Suppressor macrophage (primary cell): ENCODE measurements around the gene CDC16.
A peak's percentile ranks its signal among the peaks of the same experiment; 100 is the strongest.
"Not testable (repeated sequence)": the region's sequence is repeated elsewhere in the genome, so short reads cannot be mapped to it uniquely, and the experiment has no call there.

Experiments used
- DNase-seq, 4 experiments: peaks; one replicate each; pipeline ENCODE4 v3.0.0-alpha.2; 2020 to 2022
- total RNA-seq, 17 experiments: gene quantifications; one replicate each; lab custom pipeline; 2026; ENCODE audit warnings: mixed read lengths in 6 of 17, inconsistent platforms in 3 of 17; lab: John Stamatoyannopoulos, UW

The CDC16 gene
- 17.4 to 69.3 (median 45.2) reads per million in 17 experiments for total RNA-seq

GRCh38 chr13:114234645-114235421, at the start of gene CDC16:
Gene CDC16 (plus strand): TSS chr13:114234897. CDS start chr13:114235085, 188 bp downstream.
- DNase-seq: peak; percentile 93 to 96 (median 94)

GRCh38 chr13:114185182-114185971, 49.3 kb upstream of the CDC16 start:
- DNase-seq: no peak

- DNase-seq: no peak
Observed at GRCh38 chr13:114194853-114195252, 39.8 kb upstream of the CDC16 start.

- no peak for DNase-seq
Observed at GRCh38 chr13:114196629-114197028, 38.1 kb upstream of the CDC16 start.

- no peak for DNase-seq
Observed at GRCh38 chr13:114198556-114198955, 36.1 kb upstream of the CDC16 start.

GRCh38 chr13:114199526-114199925, 35.2 kb upstream of the CDC16 start:
- not testable (repeated sequence) for DNase-seq

- peak in 1 of 4 experiments; percentile 15 for DNase-seq
Observed at GRCh38 chr13:114199954-114200353, 34.7 kb upstream of the CDC16 start.

- DNase-seq: no peak
Observed at GRCh38 chr13:114200399-114200911, 34.2 kb upstream of the CDC16 start.

- DNase-seq: no peak
Observed at GRCh38 chr13:114202581-114202980, 32.1 kb upstream of the CDC16 start.

GRCh38 chr13:114203536-114203935, 31.2 kb upstream of the CDC16 start:
- peak in 1 of 4 experiments; percentile 29 for DNase-seq

- no peak for DNase-seq
Observed at GRCh38 chr13:114204894-114205293, 29.8 kb upstream of the CDC16 start.

GRCh38 chr13:114208134-114208533, 26.6 kb upstream of the CDC16 start:
- DNase-seq: no peak

- no peak for DNase-seq
Observed at GRCh38 chr13:114211446-114212157, 23.1 kb upstream of the CDC16 start.

- no peak for DNase-seq
Observed at GRCh38 chr13:114212158-114212495, 22.6 kb upstream of the CDC16 start.

- no peak for DNase-seq
Observed at GRCh38 chr13:114213980-114214379, 20.7 kb upstream of the CDC16 start.

- DNase-seq: no peak
Observed at GRCh38 chr13:114219392-114219791, 15.3 kb upstream of the CDC16 start.

- peak; percentile 73 to 90 (median 82) for DNase-seq
Observed at GRCh38 chr13:114222461-114222968, 12.2 kb upstream of the CDC16 start.

- DNase-seq: no peak
Observed at GRCh38 chr13:114224201-114224600, 10.5 kb upstream of the CDC16 start.

- no peak for DNase-seq
Observed at GRCh38 chr13:114225610-114226009, 9.1 kb upstream of the CDC16 start.

GRCh38 chr13:114226088-114226487, 8.6 kb upstream of the CDC16 start:
- no peak for DNase-seq

- DNase-seq: peak; percentile 85 to 91 (median 90)
Observed at GRCh38 chr13:114226699-114227323, 7.9 kb upstream of the CDC16 start.

- no peak for DNase-seq
Observed at GRCh38 chr13:114227528-114227927, 7.2 kb upstream of the CDC16 start.
